K562 (cell line): ENCODE data around the gene BAIAP3. TPM values are rescaled to one million over a fixed set of nuclear protein-coding genes. Genes with fewer than 3 reads are reported as not detected.

Source experiments
- BACH1 ChIP-seq: fragments of 200-800 bp; sonication (Bioruptor generic); IDR thresholded peaks from 2 replicates; pipeline ENCODE4 v1.6.1; 2016; ENCODE audit warnings: missing genetic modification characterization, missing compliant biosample characterization
- C11orf30 ChIP-seq: fragments of 450-650 bp; IDR thresholded peaks from 2 replicates; pipeline ENCODE4 v1.6.1; 2016; ENCODE audit warnings: low read depth, mild to moderate bottlenecking
- FOXK1 ChIP-seq: sonication (generic); formaldehyde crosslinking; IDR thresholded peaks from 2 replicates; pipeline ENCODE4 v1.8.0; 2022; ENCODE audit warnings: missing genetic modification reagents, mild to moderate bottlenecking, borderline replicate concordance
- GABPB2 ChIP-seq: fragments of 250-450 bp; sonication (Bioruptor Pico); conservative IDR thresholded peaks from 2 replicates; pipeline ENCODE4 v1.5.1; 2021; ENCODE audit warnings: mild to moderate bottlenecking
- GATAD2A ChIP-seq: fragments of 450-650 bp; IDR thresholded peaks from 2 replicates; pipeline ENCODE4 v1.6.1; 2017
- HDAC3 ChIP-seq: fragments of 450-650 bp; IDR thresholded peaks from 2 replicates; pipeline ENCODE4 v1.6.1; 2018; ENCODE audit warnings: borderline replicate concordance, mild to moderate bottlenecking, moderate library complexity; ENCODE audit not compliant: partially characterized antibody
- MEF2D ChIP-seq: conservative IDR thresholded peaks from 2 replicates; pipeline ENCODE4 v1.6.1; 2016; ENCODE audit warnings: low read depth, missing genetic modification characterization, missing compliant biosample characterization
- NONO ChIP-seq, 2 experiments: fragments of 200-400 bp in 1 of 2; fragments of 450-650 bp in 1 of 2; formaldehyde crosslinking in 1 of 2; IDR thresholded peaks; 2 replicates each; pipeline ENCODE4 v1.6.1; 2017; ENCODE audit warnings: low read depth in 2 of 2, mild to moderate bottlenecking in 2 of 2, moderate library complexity in 2 of 2, low read length in 1 of 2
- NR2C1 ChIP-seq, 2 experiments: fragments of 450-650 bp; IDR thresholded peaks; 2 replicates each; pipeline ENCODE4 v1.6.1; 2017; ENCODE audit warnings: mild to moderate bottlenecking in 2 of 2, antibody characterized with exemption in 1 of 2, inconsistent platforms in 1 of 2, missing compliant biosample characterization in 1 of 2, missing genetic modification characterization in 1 of 2
- PHB ChIP-seq: fragments of 250-450 bp; sonication (Bioruptor Pico); IDR thresholded peaks from 2 replicates; pipeline ENCODE4 v1.5.0; 2021
- RB1 ChIP-seq: fragments of 450-650 bp; IDR thresholded peaks from 2 replicates; pipeline ENCODE4 v1.6.1; 2017; ENCODE audit warnings: low read depth, mild to moderate bottlenecking
- RBM14 ChIP-seq: fragments of 200-400 bp; formaldehyde crosslinking; IDR thresholded peaks from 2 replicates; pipeline ENCODE4 v1.6.1; 2018; ENCODE audit warnings: low read depth, mild to moderate bottlenecking, low read length, moderate library complexity, borderline replicate concordance; ENCODE audit not compliant: insufficient read depth
- RERE ChIP-seq: sonication (generic); formaldehyde crosslinking; IDR thresholded peaks from 2 replicates; pipeline ENCODE4 v1.8.0; 2023; ENCODE audit warnings: missing genetic modification reagents, mild to moderate bottlenecking, borderline replicate concordance
- SMARCA4 ChIP-seq: fragments of 450-650 bp; IDR thresholded peaks from 2 replicates; pipeline ENCODE4 v1.6.1; 2016
- U2AF2 ChIP-seq: fragments of 200-400 bp; formaldehyde crosslinking; optimal IDR thresholded peaks from 2 replicates; pipeline ENCODE3; 2017; ENCODE audit warnings: low read depth, mild to moderate bottlenecking, low read length
- ZNF121 ChIP-seq: sonication (generic); formaldehyde crosslinking; conservative IDR thresholded peaks from 2 replicates; pipeline ENCODE4 v1.8.0; 2022; ENCODE audit warnings: missing genetic modification reagents
- ZNF395 ChIP-seq: fragments of 200-800 bp; sonication (Bioruptor generic); IDR thresholded peaks from 2 replicates; pipeline ENCODE4 v1.6.1; 2017; ENCODE audit warnings: missing genetic modification characterization, missing compliant biosample characterization
- polyA plus RNA-seq, 8 experiments: library from polyadenylated mRNA; depleted of rRNA in 4 of 8; stranded (reverse) in 5 of 8; unstranded in 3 of 8; fragments of >200 nt; fragmentation: Nextera tagmentation in 2 of 8; fragmentation: Illumina TruSeq in 1 of 8; extraction: Ambion mirVana in 2 of 8; extraction: Trizol in 1 of 8; gene quantifications; 2 replicates each; pipeline versions ENCODE4 v1.2.1 to v1.2.3, GENCODE V29; 2011 to 2014; ENCODE audit warnings: inconsistent platforms in 1 of 8, missing spikeins in 1 of 8
- total RNA-seq, 7 experiments: library from RNA; depleted of rRNA in 6 of 7; stranded (reverse); fragments of >200 nt in 6 of 7; fragmentation: Illumina TruSeq in 2 of 7; extraction: Trizol in 2 of 7; gene quantifications; 2 replicates each; pipeline versions ENCODE4 v1.2.1 to v1.2.3, GENCODE V29; 2011 to 2021; ENCODE audit warnings: low replicate concordance in 1 of 7

The BAIAP3 gene
- total and polyA plus RNA-seq, 9 of the 15 experiments (the other 6 are each of a cell fraction or from before 2014, with no cell fraction given), result 0.03 to 4.5 (median 0.57) TPM; not detected in 1

DNA sequence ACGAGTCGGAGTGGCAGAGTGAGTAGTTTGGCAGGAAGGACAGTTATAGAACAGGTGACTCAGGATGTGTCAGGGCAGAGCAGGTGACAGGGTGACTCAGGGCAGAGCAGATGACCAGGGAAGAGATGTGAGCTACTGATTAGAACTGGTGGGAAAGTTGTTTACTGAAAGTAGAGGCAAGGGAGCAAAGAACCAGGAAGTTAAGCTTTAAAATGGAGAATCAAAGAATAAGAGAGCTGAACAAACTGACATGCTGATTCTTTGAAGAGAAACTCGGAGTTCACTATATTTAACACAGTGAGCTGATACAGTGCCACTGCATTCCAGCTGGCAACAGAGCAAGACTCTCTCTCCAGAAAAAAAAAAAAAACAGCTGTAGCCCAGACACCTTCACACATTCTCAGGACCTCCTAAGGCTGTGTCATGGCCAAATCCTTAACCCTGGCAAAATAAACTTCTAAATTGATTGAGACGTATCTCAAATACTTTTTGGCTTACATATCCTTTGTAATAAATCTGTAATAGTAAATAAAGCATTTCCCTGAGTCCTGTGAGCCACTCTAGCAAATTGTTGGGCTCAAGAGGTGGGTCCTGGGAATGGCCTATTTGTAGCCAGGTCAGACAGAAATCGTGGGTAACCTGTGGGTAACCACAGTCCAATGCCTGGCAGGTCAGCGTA, 36.3 kb upstream of the BAIAP3 start (continued):
- TF ChIP-seq RBM14 (no peak), NR2C1 (IDR thresholded peaks at IDR 0.05) (no peak), NR2C1 (tag; IDR thresholded peaks at IDR 0.05) (peak; percentile 37; the same call in 1 of the 2 replicates), MEF2D (tag) (peak; percentile 86), SMARCA4 (peak; percentile 92), BACH1 (tag) (peak; percentile 67; the same call in 1 of the 2 replicates), NONO (IDR thresholded peaks at IDR 0.05; ENCODE audit: low read depth in 2 of 2, low read length in 1 of 2) (no peak), ZNF121 (CRISPR knock-in tag) (no peak), U2AF2 (no peak), RERE (CRISPR knock-in tag) (no peak), ZNF395 (CRISPR knock-in tag) (peak; percentile 91), PHB (CRISPR knock-in tag) (no peak), HDAC3 (no peak), GABPB2 (CRISPR knock-in tag) (no peak), C11orf30 (peak; percentile 56; the same call in 1 of the 2 replicates), RB1 (no peak), GATAD2A (peak; percentile 93), FOXK1 (CRISPR knock-in tag) (no peak)
